Kidney tubule cell (primary cell): ENCODE measurements around the gene RNF121.

Experiments
- DNase-seq: peaks from one replicate; pipeline ENCODE4 v3.0.0-alpha.2; 2018; ENCODE audit warnings: low spot score

The RNF121 gene

GRCh38 chr11:71990701-71991100 lies 61.9 kb downstream of the RNF121 start:
- no peak for DNase-seq

GRCh38 chr11:71991494-71991893 lies 62.6 kb downstream of the RNF121 start:
- no peak for DNase-seq

- no peak for DNase-seq
Measured at GRCh38 chr11:71992136-71992730, 63.4 kb downstream of the RNF121 start.

- no peak for DNase-seq
Measured at GRCh38 chr11:71994786-71995185, 65.9 kb downstream of the RNF121 start.

GRCh38 chr11:71995726-71996291 lies 67.0 kb downstream of the RNF121 start:
- DNase-seq, result no peak

- DNase-seq, result no peak
Measured at GRCh38 chr11:71996517-71996916, 67.7 kb downstream of the RNF121 start.

GRCh38 chr11:71996946-71997345 lies 68.1 kb downstream of the RNF121 start:
- no peak for DNase-seq

GRCh38 chr11:71997594-71997993 lies 68.7 kb downstream of the RNF121 start:
- DNase-seq, result no peak

- DNase-seq, result no peak
Measured at GRCh38 chr11:71998061-71998460, 69.2 kb downstream of the RNF121 start.

GRCh38 chr11:71998649-71999310 lies 69.9 kb downstream of the RNF121 start, which contains the start of gene IL18BP:
IL18BP (plus strand) TSS chr11:71998909; CDS start chr11:71999985, 1,076 bp downstream.
- DNase-seq, result no peak

- DNase-seq, result peak; percentile 30
Measured at GRCh38 chr11:71999362-71999761, 70.5 kb downstream of the RNF121 start.

GRCh38 chr11:71999798-72000197 lies 71.0 kb downstream of the RNF121 start:
- no peak for DNase-seq

- no peak for DNase-seq
Measured at GRCh38 chr11:72000202-72000867, 71.5 kb downstream of the RNF121 start.

- no peak for DNase-seq
Measured at GRCh38 chr11:72001285-72001684, 72.4 kb downstream of the RNF121 start.

GRCh38 chr11:72001834-72002591 lies 73.2 kb downstream of the RNF121 start:
- no peak for DNase-seq

GRCh38 chr11:72002841-72003775 lies 74.3 kb downstream of the RNF121 start:
- DNase-seq, result no peak

- DNase-seq, result no peak
Measured at GRCh38 chr11:72003776-72004171, 74.9 kb downstream of the RNF121 start.

- DNase-seq, result no peak
Measured at GRCh38 chr11:72004515-72005346, 75.9 kb downstream of the RNF121 start.

GRCh38 chr11:72005347-72006260 lies 76.8 kb downstream of the RNF121 start:
- DNase-seq, result peak; percentile 44
